K562 (cell line): ENCODE data around the gene MCF2. TPM values are rescaled to one million over a fixed set of nuclear protein-coding genes. Genes with fewer than 3 reads are reported as not detected.

Experiments
- ATAC-seq: fragments of 200-7000 bp; cut with Tn5 transposase; 3 replicates; pipeline ENCODE4 v1.9.1; 2020; ENCODE audit warnings: moderate library complexity
- BruUV-seq: library from RNA; stranded (reverse); fragments of 400-500 nt; replicated peaks from 2 replicates; lab custom pipeline; 2021; lab: Mats Ljungman, UMichigan
- CTCF ChIA-PET: fragments of 300-600 bp; formaldehyde crosslinking; extraction: SDS; loops from one replicate; lab custom pipeline; 2021; ENCODE audit warnings: low intra/inter-chr PET ratio; lab: Yijun Ruan, JAX
- POLR2A ChIA-PET: fragments of 300-600, 350-650 bp; sonication (Branson Sonifier 250); formaldehyde crosslinking; extraction: SDS; loops from one replicate; lab custom pipeline; 2021; ENCODE audit warnings: antibody characterized with exemption, inconsistent platforms; lab: Yijun Ruan, JAX
- DNase-seq, 4 experiments: peaks; one replicate each; pipeline versions ENCODE4 v3.0.0 to v3.0.0-alpha.2; 2011 to 2018; ENCODE audit warnings: low spot score in 3 of 4, mixed read lengths in 3 of 4; ENCODE audit errors: extremely low read depth in 1 of 4
- FAIRE-seq: peaks from 2 replicates; lab custom pipeline; 2011; peaks lifted over from hg19 to GRCh38; lab: Jason Lieb, UNC
- H2AFZ ChIP-seq: 2 replicates; pipeline ENCODE4 v1.6.0; 2011; ENCODE audit warnings: low read depth, low read length, control low read depth, inconsistent platforms
- H3K27ac ChIP-seq: fragments of 200-600 bp; 3 replicates; pipeline ENCODE4 v1.8.0; 2011; ENCODE audit warnings: low read depth, mild to moderate bottlenecking, control low read depth, inconsistent platforms, low read length, moderate library complexity, mixed read lengths; ENCODE audit errors: extremely low read depth
- H3K27me3 ChIP-seq, 2 experiments: fragments of 300-600 bp in 1 of 2; 2 replicates in 1 of 2; 3 replicates in 1 of 2; pipeline versions ENCODE4 v1.6.0 to v1.8.0; 2011; ENCODE audit warnings: inconsistent platforms in 2 of 2, low read length in 2 of 2, mild to moderate bottlenecking in 1 of 2, mixed read lengths in 1 of 2, moderate library complexity in 1 of 2; ENCODE audit not compliant: control insufficient read depth in 2 of 2, insufficient read depth in 2 of 2
- H3K36me3 ChIP-seq: fragments of 300-600 bp; 3 replicates; pipeline ENCODE4 v1.8.0; 2011; ENCODE audit warnings: mild to moderate bottlenecking, low read length, inconsistent platforms; ENCODE audit not compliant: control insufficient read depth, insufficient read depth
- H3K4me1 ChIP-seq, 2 experiments: fragments of 200-600 bp in 1 of 2; replicated peaks in 1 of 2; 2 replicates in 1 of 2; 3 replicates in 1 of 2; pipeline versions ENCODE4 v1.5.1 to v1.8.0; 2011; ENCODE audit warnings: inconsistent platforms in 2 of 2, low read length in 2 of 2, mild to moderate bottlenecking in 1 of 2, mixed read lengths in 1 of 2, moderate library complexity in 1 of 2; ENCODE audit not compliant: control insufficient read depth in 2 of 2, insufficient read depth in 2 of 2
- H3K4me2 ChIP-seq: 2 replicates; pipeline ENCODE4 v1.6.1; 2011; ENCODE audit warnings: low read length, control low read depth, inconsistent platforms, mixed read lengths; ENCODE audit not compliant: insufficient read depth
- H3K4me3 ChIP-seq: fragments of 200-600 bp; sonication (generic), shearing (Covaris generic); 2 replicates; pipeline ENCODE4 v1.5.1; 2016; ENCODE audit warnings: control low read depth, inconsistent platforms
- H3K79me2 ChIP-seq: fragments of 200-600 bp; 3 replicates; pipeline ENCODE4 v1.8.0; 2011; ENCODE audit warnings: low read length, inconsistent platforms; ENCODE audit not compliant: control insufficient read depth, insufficient read depth
- H3K9ac ChIP-seq, 2 experiments: 2 replicates each; pipeline versions ENCODE4 v1.6.0 to v1.6.1; 2011; ENCODE audit warnings: low read depth in 2 of 2, low read length in 2 of 2, control low read depth in 1 of 2, inconsistent platforms in 1 of 2, mild to moderate bottlenecking in 1 of 2, mixed read lengths in 1 of 2; ENCODE audit not compliant: insufficient read depth in 1 of 2
- H3K9me1 ChIP-seq: one replicate; pipeline ENCODE4 v1.6.0; 2011; ENCODE audit warnings: inconsistent platforms, mild to moderate bottlenecking, low read length, moderate library complexity; ENCODE audit not compliant: control insufficient read depth, insufficient read depth
- H3K9me3 ChIP-seq: replicated peaks from 2 replicates; pipeline ENCODE4 v1.5.1; 2011; ENCODE audit warnings: low read depth, low read length, inconsistent platforms; ENCODE audit not compliant: control insufficient read depth, insufficient read depth
- H4K20me1 ChIP-seq: replicated peaks from 2 replicates; pipeline ENCODE4 v1.6.1; 2011; ENCODE audit warnings: low read length, inconsistent platforms, mixed read lengths; ENCODE audit not compliant: control insufficient read depth, insufficient read depth
- BRF2 ChIP-seq: IDR thresholded peaks from 3 replicates; pipeline ENCODE4 v1.6.1; 2011; ENCODE audit warnings: borderline replicate concordance, mild to moderate bottlenecking; ENCODE audit not compliant: insufficient read length, insufficient read depth
- HNRNPH1 ChIP-seq: fragments of 200-400 bp; formaldehyde crosslinking; optimal IDR thresholded peaks from 2 replicates; pipeline ENCODE3; 2017; ENCODE audit warnings: low read depth, mild to moderate bottlenecking, low read length, moderate library complexity
- HNRNPUL1 ChIP-seq: fragments of 200-400 bp; formaldehyde crosslinking; IDR thresholded peaks from 2 replicates; pipeline ENCODE4 v1.6.1; 2017; ENCODE audit warnings: low read length
- MCM3 ChIP-seq: fragments of 450-650 bp; IDR thresholded peaks from 2 replicates; pipeline ENCODE4 v1.6.1; 2016
- PCBP1 ChIP-seq: fragments of 200-400 bp; formaldehyde crosslinking; IDR thresholded peaks from 2 replicates; pipeline ENCODE4 v1.6.1; 2018; ENCODE audit warnings: mild to moderate bottlenecking, low read depth, low read length; ENCODE audit not compliant: poor library complexity, severe bottlenecking
- SIN3A ChIP-seq, 2 experiments: fragments of 150-350 bp in 1 of 2; IDR thresholded peaks; 2 replicates each; pipeline ENCODE4 v1.6.1; 2011 to 2016; ENCODE audit warnings: borderline replicate concordance in 2 of 2, low read depth in 2 of 2, low read length in 2 of 2, mild to moderate bottlenecking in 2 of 2, moderate library complexity in 2 of 2; ENCODE audit not compliant: control insufficient read depth in 1 of 2
- SMARCE1 ChIP-seq: fragments of 450-650 bp; IDR thresholded peaks from 2 replicates; pipeline ENCODE4 v1.7.1; 2016; ENCODE audit warnings: mild to moderate bottlenecking
- ZNF384 ChIP-seq: IDR thresholded peaks from 2 replicates; pipeline ENCODE4 v1.6.1; 2012; ENCODE audit warnings: low read depth, low read length, improper control_type of control experiment
- ZNF511 ChIP-seq: sonication (generic); formaldehyde crosslinking; IDR thresholded peaks from 2 replicates; pipeline ENCODE4 v1.8.0; 2022; ENCODE audit warnings: mild to moderate bottlenecking, missing genetic modification reagents
- ZNF76 ChIP-seq: fragments of 250-450 bp; sonication (Bioruptor Pico); IDR thresholded peaks from 2 replicates; pipeline ENCODE4 v1.4.0; 2020; ENCODE audit warnings: mild to moderate bottlenecking, moderate library complexity, borderline replicate concordance
- WGBS: fragments of 100-300 bp; shearing (Covaris generic); methylation state at CpG from one replicate; pipeline ENCODE4 v1.1.6; 2016; ENCODE audit warnings: low coverage, mixed read lengths; ENCODE audit not compliant: insufficient coverage; ENCODE audit errors: missing lambda C conversion rate; 5-methylcytosine and 5-hydroxymethylcytosine counted together
- in situ Hi-C: fragments of 300-500 bp; cut with MboI; formaldehyde crosslinking; loops from 4 replicates; pipeline ENCODE4 v1.15.0; 2018; ENCODE audit warnings: inconsistent platforms, mixed read lengths
- intact Hi-C: fragments of 100-400 bp; cut with micrococcal nuclease; formaldehyde crosslinking; loops from 2 replicates; pipeline ENCODE4 v1.14.2; 2022
- polyA plus RNA-seq, 8 experiments: library from polyadenylated mRNA; depleted of rRNA in 4 of 8; stranded (reverse) in 5 of 8; unstranded in 3 of 8; fragments of >200 nt; fragmentation: Nextera tagmentation in 2 of 8; fragmentation: Illumina TruSeq in 1 of 8; extraction: Ambion mirVana in 2 of 8; extraction: Trizol in 1 of 8; gene quantifications; 2 replicates each; pipeline versions ENCODE4 v1.2.1 to v1.2.3, GENCODE V29; 2011 to 2014; ENCODE audit warnings: inconsistent platforms in 1 of 8, missing spikeins in 1 of 8
- total RNA-seq, 7 experiments: library from RNA; depleted of rRNA in 6 of 7; stranded (reverse); fragments of >200 nt in 6 of 7; fragmentation: Illumina TruSeq in 2 of 7; extraction: Trizol in 2 of 7; gene quantifications; 2 replicates each; pipeline versions ENCODE4 v1.2.1 to v1.2.3, GENCODE V29; 2011 to 2021; ENCODE audit warnings: low replicate concordance in 1 of 7

MCF2 gene
- total and polyA plus RNA-seq, 9 of the 15 experiments (the other 6 are each of a cell fraction or from before 2014, with no cell fraction given) = 0.03 to 0.78 (median 0.08) TPM; not detected in 3

- in situ Hi-C loops = no loop called here
- Histone ChIP-seq H3K9ac (no peak overlapping the region), H3K4me1 (no peaks in the 10 kb centered on the region)
- CTCF ChIA-PET = no interaction called here
- BruUV-seq = no TSS peak
- no peak for TF ChIP-seq ZNF76 (CRISPR knock-in tag)
- TF ChIP-seq PCBP1 = no peak
- TF ChIP-seq SMARCE1 = no peak
- TF ChIP-seq ZNF384 = no peak
- no peak for TF ChIP-seq HNRNPH1
- no peak for TF ChIP-seq MCM3
- no peak for TF ChIP-seq HNRNPUL1
- no peak for TF ChIP-seq ZNF511 (CRISPR knock-in tag)
- TF ChIP-seq BRF2 = no peak
- TF ChIP-seq SIN3A (IDR thresholded peaks at IDR 0.05; ENCODE audit: borderline replicate concordance in 2 of 2, control insufficient read depth in 1 of 2, low read depth in 2 of 2, low read length in 2 of 2) = no peak
- TF ChIP-seq, all 486 proteins: peak for 0
- no peak for FAIRE-seq
- no peaks in the 10 kb centered on the region for H3K36me3 ChIP-seq
- WGBS = 3% methylated on average over 3 of the region's 3 CpGs
- no peaks in the 10 kb centered on the region for H3K27me3 ChIP-seq
- no peak overlapping the region for H2AFZ ChIP-seq
- POLR2A ChIA-PET = no interaction called here
- no peak overlapping the region for H3K4me3 ChIP-seq
- intact Hi-C loops = no loop called here
- no peak for DNase-seq
- H3K9me1 ChIP-seq = no peaks in the 10 kb centered on the region
- H3K27ac ChIP-seq = no peak overlapping the region
- no peaks in the 10 kb centered on the region for H3K79me2 ChIP-seq
- no peaks in the 10 kb centered on the region for H4K20me1 ChIP-seq
- no peak overlapping the region for H3K4me2 ChIP-seq
- ATAC-seq = no peak
- no peaks in the 10 kb centered on the region for H3K9me3 ChIP-seq
These were observed 168.8 kb downstream of the MCF2 start for GRCh38 chrX:139538907-139539790.
